ENCODE results near the gene DHRS9. TPM values are rescaled to one million over a fixed set of nuclear protein-coding genes. Genes with fewer than 3 reads are reported as not detected.

Gene DHRS9
- total RNA-seq, 4 donors from 2014 or later: 0.26 to 0.91 (median 0.48) TPM; not detected in 1

- no peak for DNase-seq
- no peak overlapping the region for H3K4me3 ChIP-seq
- H3K9me3 ChIP-seq: no peaks in the 10 kb centered on the region
- TF ChIP-seq POLR2A (IDR thresholded peaks at IDR 0.05): no peak
- no peak for TF ChIP-seq CTCF (IDR thresholded peaks at IDR 0.05)
- no peaks in the 10 kb centered on the region for H3K4me1 ChIP-seq
- no peaks in the 10 kb centered on the region for H3K27me3 ChIP-seq
- H3K27ac ChIP-seq: no peak overlapping the region
- intact Hi-C loops (cut with DNase I; ENCODE audit: low total_unique reads): no loop called here
- H3K36me3 ChIP-seq: no peaks in the 10 kb centered on the region
These were observed 74.6 kb downstream of the DHRS9 start for GRCh38 chr2:169143998-169144397.

Other genes with a start within 250 kb of the DHRS9 start
- 1 to 10 TPM in 1 of 4 donors, under 1 TPM in 1, not detected in 2; 0.43 to 9.5 TPM for gene SPC25, start 179.1 kb upstream of the DHRS9 start, total RNA-seq
- gene G6PC2, start 168.3 kb upstream of the DHRS9 start, total RNA-seq: under 1 TPM in 1 of 4 donors, not detected in 3; 0.95 TPM
- gene ABCB11, start 38.2 kb upstream of the DHRS9 start, total RNA-seq: under 1 TPM in 1 of 4 donors, not detected in 3; 0.29 TPM

All from uterus (tissue), 4 donors.